Astrocyte (in vitro differentiated cells and primary cell): ENCODE data around the gene IFITM5.

Experiments used
- EZH2 ChIP-seq: IDR thresholded peaks from 2 replicates; pipeline ENCODE4 v1.6.1; 2012; ENCODE audit warnings: mild to moderate bottlenecking, low read length, inconsistent platforms; ENCODE audit not compliant: insufficient read depth
- TF ChIP-seq, protein P1 (sequence below): IDR thresholded peaks from 2 replicates; pipeline ENCODE4 v1.5.1; 2011; ENCODE audit warnings: low read depth, mild to moderate bottlenecking, inconsistent platforms, low read length, moderate library complexity; ENCODE audit not compliant: insufficient read depth

DNA sequence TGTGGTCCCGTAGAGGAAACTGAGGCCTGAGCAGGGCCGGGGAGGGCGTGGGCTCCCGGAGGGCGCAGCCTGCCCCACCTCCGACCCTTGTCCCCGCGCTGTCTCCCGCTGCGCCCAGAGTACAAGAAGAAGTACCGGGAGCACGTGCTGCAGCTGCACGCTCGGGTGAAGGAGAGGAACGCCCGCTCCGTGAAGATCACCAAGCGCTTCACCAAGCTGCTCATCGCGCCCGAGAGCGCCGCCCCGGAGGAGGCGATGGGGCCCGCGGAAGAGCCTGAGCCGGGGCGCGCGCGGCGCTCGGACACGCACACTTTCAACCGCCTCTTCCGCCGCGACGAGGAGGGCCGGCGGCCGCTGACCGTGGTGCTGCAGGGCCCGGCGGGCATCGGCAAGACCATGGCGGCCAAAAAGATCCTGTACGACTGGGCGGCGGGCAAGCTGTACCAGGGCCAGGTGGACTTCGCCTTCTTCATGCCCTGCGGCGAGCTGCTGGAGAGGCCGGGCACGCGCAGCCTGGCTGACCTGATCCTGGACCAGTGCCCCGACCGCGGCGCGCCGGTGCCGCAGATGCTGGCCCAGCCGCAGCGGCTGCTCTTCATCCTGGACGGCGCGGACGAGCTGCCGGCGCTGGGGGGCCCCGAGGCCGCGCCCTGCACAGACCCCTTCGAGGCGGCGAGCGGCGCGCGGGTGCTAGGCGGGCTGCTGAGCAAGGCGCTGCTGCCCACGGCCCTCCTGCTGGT lies 19.2 kb downstream of the IFITM5 start:
- TF ChIP-seq, protein P1, sequence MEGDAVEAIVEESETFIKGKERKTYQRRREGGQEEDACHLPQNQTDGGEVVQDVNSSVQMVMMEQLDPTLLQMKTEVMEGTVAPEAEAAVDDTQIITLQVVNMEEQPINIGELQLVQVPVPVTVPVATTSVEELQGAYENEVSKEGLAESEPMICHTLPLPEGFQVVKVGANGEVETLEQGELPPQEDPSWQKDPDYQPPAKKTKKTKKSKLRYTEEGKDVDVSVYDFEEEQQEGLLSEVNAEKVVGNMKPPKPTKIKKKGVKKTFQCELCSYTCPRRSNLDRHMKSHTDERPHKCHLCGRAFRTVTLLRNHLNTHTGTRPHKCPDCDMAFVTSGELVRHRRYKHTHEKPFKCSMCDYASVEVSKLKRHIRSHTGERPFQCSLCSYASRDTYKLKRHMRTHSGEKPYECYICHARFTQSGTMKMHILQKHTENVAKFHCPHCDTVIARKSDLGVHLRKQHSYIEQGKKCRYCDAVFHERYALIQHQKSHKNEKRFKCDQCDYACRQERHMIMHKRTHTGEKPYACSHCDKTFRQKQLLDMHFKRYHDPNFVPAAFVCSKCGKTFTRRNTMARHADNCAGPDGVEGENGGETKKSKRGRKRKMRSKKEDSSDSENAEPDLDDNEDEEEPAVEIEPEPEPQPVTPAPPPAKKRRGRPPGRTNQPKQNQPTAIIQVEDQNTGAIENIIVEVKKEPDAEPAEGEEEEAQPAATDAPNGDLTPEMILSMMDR, result no peak
- TF ChIP-seq EZH2, result no peak
